ENCODE results near the gene MORN3. TPM values are rescaled to one million over a fixed set of nuclear protein-coding genes. Genes with fewer than 3 reads are reported as not detected.
A peak's percentile ranks its signal among the peaks of the same experiment; 100 is the strongest.

The MORN3 gene
- total and polyA plus RNA-seq, 8 donors: 0.19 to 0.99 (median 0.50) TPM

GRCh38 chr12:121649819-121650353, 19.6 kb downstream of the MORN3 start:
- Histone ChIP-seq H3K27me3 (no peaks in the 10 kb centered on the region), H3K27ac (no peak overlapping the region), H3K4me3 (no peak overlapping the region), H3K9me3 (no peaks in the 10 kb centered on the region), H3K4me1 (no peaks in the 10 kb centered on the region), H3K36me3 (no peaks in the 10 kb centered on the region)
- FAIRE-seq (no peak), ATAC-seq (no peak), DNase-seq (no peak)
- WGBS, 2 donors: 84 to 90% methylated on average over 8 of the region's 8 CpGs
- intact Hi-C loops (cut with DNase I): no loop called here
- TF ChIP-seq CTCF (IDR thresholded peaks at IDR 0.05): no peak

- DNase-seq (no peak), ATAC-seq (no peak), FAIRE-seq (no peak)
- H3K36me3 ChIP-seq: no peaks in the 10 kb centered on the region
- H3K27ac ChIP-seq: no peak overlapping the region
- TF ChIP-seq CTCF (IDR thresholded peaks at IDR 0.05): no peak
- H3K4me3 ChIP-seq: no peak overlapping the region
- intact Hi-C loops (cut with DNase I): no loop called here
- no peaks in the 10 kb centered on the region for H3K27me3 ChIP-seq
- no peaks in the 10 kb centered on the region for H3K4me1 ChIP-seq
- 83 to 84% methylated on average over 5 of the region's 5 CpGs for WGBS, 2 donors
- H3K9me3 ChIP-seq: no peaks in the 10 kb centered on the region
Observed at GRCh38 chr12:121649322-121649721, 20.1 kb downstream of the MORN3 start.

GRCh38 chr12:121648458-121649028, 20.9 kb downstream of the MORN3 start:
- no peak for TF ChIP-seq CTCF (IDR thresholded peaks at IDR 0.05)
- ATAC-seq (no peak), DNase-seq (no peak), FAIRE-seq (no peak)
- intact Hi-C loops (cut with DNase I): no loop called here
- H3K27me3 ChIP-seq: no peaks in the 10 kb centered on the region
- no peaks in the 10 kb centered on the region for H3K36me3 ChIP-seq
- no peak overlapping the region for H3K27ac ChIP-seq
- H3K4me1 ChIP-seq: no peaks in the 10 kb centered on the region
- H3K4me3 ChIP-seq: no peak overlapping the region
- no peaks in the 10 kb centered on the region for H3K9me3 ChIP-seq
- 92 to 93% methylated on average over 11 of the region's 11 CpGs for WGBS, 2 donors

- no peak for TF ChIP-seq CTCF (IDR thresholded peaks at IDR 0.05)
- H3K4me1 ChIP-seq: peaks cover 0 to 3% (median 0%) of the 10 kb centered on the region in 3 donors
- 93 to 96% methylated on average over 18 of the region's 18 CpGs for WGBS, 2 donors
- no peak for FAIRE-seq
- no peak overlapping the region for H3K27ac ChIP-seq
- H3K27me3 ChIP-seq: no peaks in the 10 kb centered on the region
- intact Hi-C loops (cut with DNase I): no loop called here
- no peaks in the 10 kb centered on the region for H3K36me3 ChIP-seq
- no peak overlapping the region for H3K4me3 ChIP-seq
- no peak for DNase-seq
- no peaks in the 10 kb centered on the region for H3K9me3 ChIP-seq
- no peak for ATAC-seq
Observed at GRCh38 chr12:121641343-121641630, 28.2 kb downstream of the MORN3 start.

- no peak overlapping the region for H3K27ac ChIP-seq
- FAIRE-seq: no peak
- no peak for ATAC-seq
- intact Hi-C loops (cut with DNase I): no loop called here
- peak in 1 of 6 donors; percentile 50 for DNase-seq
- H3K4me3 ChIP-seq: no peak overlapping the region
- TF ChIP-seq CTCF (IDR thresholded peaks at IDR 0.05): no peak
- WGBS, 2 donors: 87 to 93% methylated on average over 14 of the region's 14 CpGs
- H3K4me1 ChIP-seq: peaks cover 0 to 3% (median 0%) of the 10 kb centered on the region in 3 donors
- no peaks in the 10 kb centered on the region for H3K9me3 ChIP-seq
- no peaks in the 10 kb centered on the region for H3K27me3 ChIP-seq
- no peaks in the 10 kb centered on the region for H3K36me3 ChIP-seq
Observed at GRCh38 chr12:121638298-121639202, 30.9 kb downstream of the MORN3 start.

Data from pancreas (tissue), 10 donors.